Activated CD8-positive, alpha-beta T cell treated with anti-CD3 and anti-CD28 coated beads for 36 hours (primary cell): ENCODE measurements around the gene PSMA6. TPM values are rescaled to one million over a fixed set of nuclear protein-coding genes. Genes with fewer than 3 reads are reported as not detected.
"Not testable (repeated sequence)": the region's sequence is repeated elsewhere in the genome, so short reads cannot be mapped to it uniquely, and the experiment has no call there.

Source experiments
- ATAC-seq: fragments of 200-7000 bp; cut with Tn5 transposase; one replicate; pipeline ENCODE4 v1.10.0; 2021; ENCODE audit warnings: mild to moderate bottlenecking, moderate library complexity
- CTCF ChIA-PET: fragments of 350-600 bp; sonication (Branson Sonifier 250); formaldehyde crosslinking; loops from one replicate; lab custom pipeline; 2021; ENCODE audit warnings: antibody characterized with exemption; lab: Charles Lee
- POLR2A ChIA-PET: fragments of 350-600 bp; sonication (Branson Sonifier 250); formaldehyde crosslinking; loops from one replicate; lab custom pipeline; 2021; ENCODE audit warnings: antibody characterized with exemption; lab: Charles Lee
- DNase-seq: peaks from one replicate; pipeline ENCODE4 v3.0.0-alpha.2; 2020
- H3K27ac Mint-ChIP-seq: one replicate; pipeline ENCODE4 v1.8.0; 2021; ENCODE audit warnings: mild to moderate bottlenecking, mixed read lengths
- H3K27me3 Mint-ChIP-seq: one replicate; pipeline ENCODE4 v1.8.0; 2021; ENCODE audit warnings: mixed read lengths
- H3K36me3 Mint-ChIP-seq: one replicate; pipeline ENCODE4 v1.8.0; 2021; ENCODE audit warnings: low read depth, mixed read lengths
- H3K4me1 Mint-ChIP-seq: one replicate; pipeline ENCODE4 v1.8.0; 2021; ENCODE audit warnings: low read depth, mixed read lengths
- H3K4me3 Mint-ChIP-seq: one replicate; pipeline ENCODE4 v1.8.0; 2021; ENCODE audit warnings: mild to moderate bottlenecking, moderate library complexity, mixed read lengths
- H3K9me3 Mint-ChIP-seq: one replicate; pipeline ENCODE4 v1.8.0; 2021; ENCODE audit warnings: mixed read lengths
- CTCF ChIP-seq: fragments of 200-600 bp; IDR thresholded peaks from one replicate; pipeline ENCODE4 v1.8.0; 2022; ENCODE audit warnings: antibody characterized with exemption, mild to moderate bottlenecking
- intact Hi-C: fragments of 100-400 bp; cut with micrococcal nuclease; formaldehyde crosslinking; loops from one replicate; pipeline ENCODE4 v1.10.0; 2022
- total RNA-seq, 2 experiments: library from RNA; stranded (reverse); gene quantifications; one replicate each; pipeline ENCODE4 v1.2.3, GENCODE V29; 2021

PSMA6 gene
- total RNA-seq, 2 experiments from 2014 or later, result 361 to 393 TPM

GRCh38 chr14:35351897-35352273 is 59.7 kb downstream of the PSMA6 start:
- CTCF ChIA-PET, result interaction anchor here (0.8 to 2.3 kb wide), 3 partner anchors 13 to 53 kb away, joined by 3 to 6 read pairs (median 4); partner anchors contain the start of gene NFKBIA
- intact Hi-C loops, result loop anchor here (5.0 kb wide), 1 partner anchor 50 kb away; the partner anchor contains the start of gene NFKBIA

GRCh38 chr14:35352274-35353233 is 60.4 kb downstream of the PSMA6 start:
- intact Hi-C loops, result loop anchor here (5.0 kb wide), 1 partner anchor 50 kb away; the partner anchor contains the start of gene NFKBIA
- no peaks in the 10 kb centered on the region for H3K36me3 Mint-ChIP-seq
- POLR2A ChIA-PET, result interaction anchor here (0.7 to 1.6 kb wide), 6 partner anchors 11 to 51 kb away, joined by 3 to 5 read pairs (median 4); no protein-coding TSS in a partner anchor
- no peak overlapping the region for H3K4me3 Mint-ChIP-seq
- no peaks in the 10 kb centered on the region for H3K27me3 Mint-ChIP-seq
- no peaks in the 10 kb centered on the region for H3K9me3 Mint-ChIP-seq
- CTCF ChIA-PET, result interaction anchor here (0.8 to 2.3 kb wide), 3 partner anchors 12 to 52 kb away, joined by 3 to 6 read pairs (median 4); partner anchors contain the start of gene NFKBIA
- H3K27ac Mint-ChIP-seq, result no peak overlapping the region
- no peak for TF ChIP-seq CTCF
- no peak for DNase-seq
- no peak for ATAC-seq
- H3K4me1 Mint-ChIP-seq, result peaks cover 46% of the 10 kb centered on the region

More at GRCh38 chr14:35351897-35352273, 59.7 kb downstream of the PSMA6 start:
- Mint-ChIP-seq H3K36me3 (no peaks in the 10 kb centered on the region), H3K4me1 (peaks cover 45% of the 10 kb centered on the region), H3K9me3 (no peaks in the 10 kb centered on the region), H3K27ac (no peak overlapping the region), H3K27me3 (no peaks in the 10 kb centered on the region), H3K4me3 (no peak overlapping the region)
- TF ChIP-seq CTCF, result no peak
- ATAC-seq (no peak), DNase-seq (no peak)
- POLR2A ChIA-PET, result interaction anchor here (0.7 to 1.5 kb wide), 7 partner anchors 10 to 66 kb away, joined by 3 to 7 read pairs (median 5); no protein-coding TSS in a partner anchor

- no peak overlapping the region for H3K4me3 Mint-ChIP-seq
- CTCF ChIA-PET, result interaction anchor here (2.3 kb wide), 1 partner anchor 51 kb away, joined by 6 read pairs; the partner anchor contains the start of gene NFKBIA
- intact Hi-C loops, result loop anchor here (5.0 kb wide), 1 partner anchor 49 kb away; the partner anchor contains the start of gene NFKBIA
- no peak for ATAC-seq
- H3K4me1 Mint-ChIP-seq, result peaks cover 40% of the 10 kb centered on the region
- no peak for DNase-seq
- no peaks in the 10 kb centered on the region for H3K36me3 Mint-ChIP-seq
- no peak overlapping the region for H3K27ac Mint-ChIP-seq
- no peak for TF ChIP-seq CTCF
- POLR2A ChIA-PET, result interaction anchor here (1.6 kb wide), 1 partner anchor 16 kb away, joined by 3 read pairs; no protein-coding TSS in a partner anchor
- H3K9me3 Mint-ChIP-seq, result no peaks in the 10 kb centered on the region
- no peaks in the 10 kb centered on the region for H3K27me3 Mint-ChIP-seq
Measured at GRCh38 chr14:35353409-35354172, 61.4 kb downstream of the PSMA6 start.

GRCh38 chr14:35355235-35355634 is 63.1 kb downstream of the PSMA6 start:
- CTCF ChIA-PET, ATAC-seq, DNase-seq, H3K9me3 Mint-ChIP-seq, intact Hi-C loops, H3K36me3 Mint-ChIP-seq, H3K27me3 Mint-ChIP-seq, H3K4me3 Mint-ChIP-seq: not testable (repeated sequence)
- H3K4me1 Mint-ChIP-seq, result peaks cover 35% of the 10 kb centered on the region
- H3K27ac Mint-ChIP-seq, result peak overlapping the region; percentile 11
- POLR2A ChIA-PET, result interaction anchor here (2.0 to 2.3 kb wide), 2 partner anchors 10 to 13 kb away, joined by 6 to 7 read pairs; no protein-coding TSS in a partner anchor
